Measurements from ENCODE around the gene GALNT9. TPM values are rescaled to one million over a fixed set of nuclear protein-coding genes. Genes with fewer than 3 reads are reported as not detected.

The GALNT9 gene
- polyA plus RNA-seq, 1 donor = 4.5 TPM

- Histone ChIP-seq H3K27ac (ENCODE audit: low read length) (no peak overlapping the region), H3K36me3 (ENCODE audit: control insufficient read depth, insufficient read depth, low read length) (no peaks in the 10 kb centered on the region), H3K9me3 (ENCODE audit: control insufficient read depth, low read depth, low read length) (peaks cover 8% of the 10 kb centered on the region), H3K27me3 (ENCODE audit: control insufficient read depth, insufficient read depth, low read length) (peaks cover 72% of the 10 kb centered on the region), H3K4me3 (ENCODE audit: low read length) (no peak overlapping the region), H3K4me1 (ENCODE audit: control insufficient read depth, insufficient read depth, low read length) (peaks cover 5% of the 10 kb centered on the region)
- no peak for DNase-seq
- WGBS (ENCODE audit: insufficient coverage, low lambda C conversion rate) = no CpG with 5 or more reads among the region's 39 CpGs
Observed at GRCh38 chr12:132282950-132283771, 46.2 kb downstream of the GALNT9 start.

GRCh38 chr12:132282031-132282949 is 47.1 kb downstream of the GALNT9 start:
- H3K27me3 ChIP-seq (ENCODE audit: control insufficient read depth, insufficient read depth, low read length) = peaks cover 72% of the 10 kb centered on the region
- H3K36me3 ChIP-seq (ENCODE audit: control insufficient read depth, insufficient read depth, low read length) = no peaks in the 10 kb centered on the region
- no peak overlapping the region for H3K4me3 ChIP-seq (ENCODE audit: low read length)
- H3K27ac ChIP-seq (ENCODE audit: low read length) = no peak overlapping the region
- peaks cover 8% of the 10 kb centered on the region for H3K9me3 ChIP-seq (ENCODE audit: control insufficient read depth, low read depth, low read length)
- H3K4me1 ChIP-seq (ENCODE audit: control insufficient read depth, insufficient read depth, low read length) = peaks cover 9% of the 10 kb centered on the region
- no peak for DNase-seq
- WGBS (ENCODE audit: insufficient coverage, low lambda C conversion rate) = no CpG with 5 or more reads among the region's 23 CpGs

- Histone ChIP-seq H3K27ac (ENCODE audit: low read length) (no peak overlapping the region), H3K27me3 (ENCODE audit: control insufficient read depth, insufficient read depth, low read length) (peaks cover 68% of the 10 kb centered on the region), H3K4me1 (ENCODE audit: control insufficient read depth, insufficient read depth, low read length) (peaks cover 9% of the 10 kb centered on the region), H3K9me3 (ENCODE audit: control insufficient read depth, low read depth, low read length) (peaks cover 8% of the 10 kb centered on the region), H3K36me3 (ENCODE audit: control insufficient read depth, insufficient read depth, low read length) (no peaks in the 10 kb centered on the region), H3K4me3 (ENCODE audit: low read length) (no peak overlapping the region)
- no peak for DNase-seq
- WGBS (ENCODE audit: insufficient coverage, low lambda C conversion rate) = no CpG with 5 or more reads among the region's 19 CpGs
Observed at GRCh38 chr12:132281038-132281437, 48.4 kb downstream of the GALNT9 start.

- H3K4me1 ChIP-seq (ENCODE audit: control insufficient read depth, insufficient read depth, low read length) = peaks cover 9% of the 10 kb centered on the region
- H3K36me3 ChIP-seq (ENCODE audit: control insufficient read depth, insufficient read depth, low read length) = no peaks in the 10 kb centered on the region
- H3K27me3 ChIP-seq (ENCODE audit: control insufficient read depth, insufficient read depth, low read length) = peaks cover 67% of the 10 kb centered on the region
- H3K27ac ChIP-seq (ENCODE audit: low read length) = peak overlapping the region; percentile 28
- no CpG with 5 or more reads among the region's 12 CpGs for WGBS (ENCODE audit: insufficient coverage, low lambda C conversion rate)
- peaks cover 11% of the 10 kb centered on the region for H3K9me3 ChIP-seq (ENCODE audit: control insufficient read depth, low read depth, low read length)
- H3K4me3 ChIP-seq (ENCODE audit: low read length) = no peak overlapping the region
- no peak for DNase-seq
Observed at GRCh38 chr12:132280406-132280805, 49.0 kb downstream of the GALNT9 start.

- DNase-seq = no peak
- Histone ChIP-seq H3K4me1 (ENCODE audit: control insufficient read depth, insufficient read depth, low read length) (peaks cover 9% of the 10 kb centered on the region), H3K27me3 (ENCODE audit: control insufficient read depth, insufficient read depth, low read length) (peaks cover 62% of the 10 kb centered on the region), H3K27ac (ENCODE audit: low read length) (peak overlapping the region; percentile 28), H3K36me3 (ENCODE audit: control insufficient read depth, insufficient read depth, low read length) (no peaks in the 10 kb centered on the region), H3K9me3 (ENCODE audit: control insufficient read depth, low read depth, low read length) (peaks cover 6% of the 10 kb centered on the region), H3K4me3 (ENCODE audit: low read length) (no peak overlapping the region)
- WGBS (ENCODE audit: insufficient coverage, low lambda C conversion rate) = no CpG with 5 or more reads among the region's 2 CpGs
Observed at GRCh38 chr12:132279930-132280329, 49.5 kb downstream of the GALNT9 start.

- H3K4me1 ChIP-seq (ENCODE audit: control insufficient read depth, insufficient read depth, low read length) = peaks cover 9% of the 10 kb centered on the region
- no peak overlapping the region for H3K4me3 ChIP-seq (ENCODE audit: low read length)
- WGBS (ENCODE audit: insufficient coverage, low lambda C conversion rate) = 70% methylated on average over 2 of the region's 18 CpGs
- H3K36me3 ChIP-seq (ENCODE audit: control insufficient read depth, insufficient read depth, low read length) = no peaks in the 10 kb centered on the region
- peaks cover 6% of the 10 kb centered on the region for H3K9me3 ChIP-seq (ENCODE audit: control insufficient read depth, low read depth, low read length)
- peaks cover 56% of the 10 kb centered on the region for H3K27me3 ChIP-seq (ENCODE audit: control insufficient read depth, insufficient read depth, low read length)
- H3K27ac ChIP-seq (ENCODE audit: low read length) = peak overlapping the region; percentile 51
- DNase-seq = peak; percentile 68 to 71
Observed at GRCh38 chr12:132279184-132279889, 50.1 kb downstream of the GALNT9 start.

- Histone ChIP-seq H3K36me3 (ENCODE audit: control insufficient read depth, insufficient read depth, low read length) (no peaks in the 10 kb centered on the region), H3K4me3 (ENCODE audit: low read length) (no peak overlapping the region), H3K9me3 (ENCODE audit: control insufficient read depth, low read depth, low read length) (peaks cover 6% of the 10 kb centered on the region), H3K4me1 (ENCODE audit: control insufficient read depth, insufficient read depth, low read length) (peaks cover 9% of the 10 kb centered on the region), H3K27me3 (ENCODE audit: control insufficient read depth, insufficient read depth, low read length) (peaks cover 51% of the 10 kb centered on the region), H3K27ac (ENCODE audit: low read length) (peak overlapping the region; percentile 51)
- no CpG with 5 or more reads among the region's 38 CpGs for WGBS (ENCODE audit: insufficient coverage, low lambda C conversion rate)
- DNase-seq = no peak
Observed at GRCh38 chr12:132278401-132279183, 50.8 kb downstream of the GALNT9 start.

GRCh38 chr12:132277949-132278348 is 51.4 kb downstream of the GALNT9 start:
- Histone ChIP-seq H3K27ac (ENCODE audit: low read length) (peak overlapping the region; percentile 51), H3K9me3 (ENCODE audit: control insufficient read depth, low read depth, low read length) (peaks cover 6% of the 10 kb centered on the region), H3K4me1 (ENCODE audit: control insufficient read depth, insufficient read depth, low read length) (peaks cover 9% of the 10 kb centered on the region), H3K36me3 (ENCODE audit: control insufficient read depth, insufficient read depth, low read length) (no peaks in the 10 kb centered on the region), H3K4me3 (ENCODE audit: low read length) (no peak overlapping the region), H3K27me3 (ENCODE audit: control insufficient read depth, insufficient read depth, low read length) (peaks cover 45% of the 10 kb centered on the region)
- DNase-seq = no peak
- WGBS (ENCODE audit: insufficient coverage, low lambda C conversion rate) = no CpG with 5 or more reads among the region's 12 CpGs

- Histone ChIP-seq H3K4me3 (ENCODE audit: low read length) (no peak overlapping the region), H3K27me3 (ENCODE audit: control insufficient read depth, insufficient read depth, low read length) (peaks cover 40% of the 10 kb centered on the region), H3K27ac (ENCODE audit: low read length) (peak overlapping the region; percentile 48), H3K36me3 (ENCODE audit: control insufficient read depth, insufficient read depth, low read length) (no peaks in the 10 kb centered on the region), H3K9me3 (ENCODE audit: control insufficient read depth, low read depth, low read length) (peaks cover 6% of the 10 kb centered on the region), H3K4me1 (ENCODE audit: control insufficient read depth, insufficient read depth, low read length) (peaks cover 9% of the 10 kb centered on the region)
- DNase-seq = no peak
- no CpG with 5 or more reads among the region's 31 CpGs for WGBS (ENCODE audit: insufficient coverage, low lambda C conversion rate)
Observed at GRCh38 chr12:132277374-132277941, 51.9 kb downstream of the GALNT9 start.

Data from large intestine (tissue), 3 donors.